Measurements from ENCODE around the gene EME1.

GRCh38 chr17:50358177-50358576, 14.9 kb upstream of the EME1 start:
- TF ChIP-seq POLR2A (IDR thresholded peaks at IDR 0.05; ENCODE audit: low read depth, low read length) = no peak
- no peak for TF ChIP-seq CTCF (IDR thresholded peaks at IDR 0.05; ENCODE audit: extremely low read depth in 1 of 2, insufficient read depth in 1 of 2, low read depth in 1 of 2, low read length in 2 of 2)
- TF ChIP-seq MYC (IDR thresholded peaks at IDR 0.05; ENCODE audit: low read depth, low read length) = no peak
- no peak for TF ChIP-seq MAX (IDR thresholded peaks at IDR 0.05; ENCODE audit: insufficient read depth, insufficient read length)
- TF ChIP-seq EZH2 (IDR thresholded peaks at IDR 0.05; ENCODE audit: borderline replicate concordance, low read depth, low read length, severe bottlenecking) = no peak
- no peak for TF ChIP-seq POLR2AphosphoS5 (IDR thresholded peaks at IDR 0.05; ENCODE audit: insufficient read depth, low read depth, low read length)
- no peak for TF ChIP-seq JUN (IDR thresholded peaks at IDR 0.05; ENCODE audit: borderline replicate concordance, insufficient read depth, insufficient read length, low read depth)
